ENCODE data around the gene ARID3C.
A peak's percentile ranks its signal among the peaks of the same experiment; 100 is the strongest.

Gene ARID3C

DNA sequence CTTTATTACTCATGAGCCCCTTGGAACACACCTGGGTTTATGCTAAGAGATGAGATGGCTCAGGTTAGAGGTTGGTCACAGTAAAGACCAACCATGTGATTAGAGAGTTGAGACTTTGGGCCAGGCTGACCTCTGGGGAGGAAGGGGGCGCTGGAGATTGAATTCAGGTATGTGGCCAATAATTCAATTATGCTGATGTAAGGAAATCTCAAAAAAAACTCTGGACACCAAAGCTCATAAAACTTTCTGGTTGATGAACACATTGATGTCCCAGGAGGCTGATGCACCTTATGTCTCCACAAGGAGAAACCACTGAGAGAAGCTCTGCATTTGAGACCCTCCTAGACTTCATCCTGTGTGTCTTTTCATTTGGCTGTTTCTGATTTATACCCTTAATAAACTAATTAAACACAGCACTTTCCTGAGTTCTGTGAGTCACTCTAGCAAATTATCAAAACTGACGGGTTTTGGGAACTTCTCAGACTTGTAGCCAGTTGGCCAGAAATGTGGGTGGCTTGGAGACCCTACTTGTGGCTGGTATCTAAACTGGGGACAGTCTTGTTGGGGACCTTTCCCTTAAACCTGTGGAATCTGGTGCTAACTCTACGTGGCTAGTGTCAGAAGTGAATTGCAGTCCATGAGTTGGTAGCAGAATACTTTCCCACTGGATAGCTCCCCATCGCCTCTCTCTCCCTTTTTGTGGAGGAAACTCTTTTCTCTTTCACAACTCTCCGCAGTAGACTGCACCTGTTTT lies 41.1 kb upstream of the ARID3C start:
- no peak for DNase-seq
- Histone ChIP-seq H3K4me3 (ENCODE audit: low read depth, low read length) (no peak overlapping the region), H3K36me3 (replicated peaks) (no peaks in the 10 kb centered on the region), H3K27me3 (replicated peaks) (no peaks in the 10 kb centered on the region), H3K27ac (no peak overlapping the region)
- TF ChIP-seq, protein P1, sequence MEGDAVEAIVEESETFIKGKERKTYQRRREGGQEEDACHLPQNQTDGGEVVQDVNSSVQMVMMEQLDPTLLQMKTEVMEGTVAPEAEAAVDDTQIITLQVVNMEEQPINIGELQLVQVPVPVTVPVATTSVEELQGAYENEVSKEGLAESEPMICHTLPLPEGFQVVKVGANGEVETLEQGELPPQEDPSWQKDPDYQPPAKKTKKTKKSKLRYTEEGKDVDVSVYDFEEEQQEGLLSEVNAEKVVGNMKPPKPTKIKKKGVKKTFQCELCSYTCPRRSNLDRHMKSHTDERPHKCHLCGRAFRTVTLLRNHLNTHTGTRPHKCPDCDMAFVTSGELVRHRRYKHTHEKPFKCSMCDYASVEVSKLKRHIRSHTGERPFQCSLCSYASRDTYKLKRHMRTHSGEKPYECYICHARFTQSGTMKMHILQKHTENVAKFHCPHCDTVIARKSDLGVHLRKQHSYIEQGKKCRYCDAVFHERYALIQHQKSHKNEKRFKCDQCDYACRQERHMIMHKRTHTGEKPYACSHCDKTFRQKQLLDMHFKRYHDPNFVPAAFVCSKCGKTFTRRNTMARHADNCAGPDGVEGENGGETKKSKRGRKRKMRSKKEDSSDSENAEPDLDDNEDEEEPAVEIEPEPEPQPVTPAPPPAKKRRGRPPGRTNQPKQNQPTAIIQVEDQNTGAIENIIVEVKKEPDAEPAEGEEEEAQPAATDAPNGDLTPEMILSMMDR (IDR thresholded peaks at IDR 0.05; ENCODE audit: low read depth, low read length, missing control alignments): no peak
- in situ Hi-C loops (cut with HindIII; ENCODE audit: low pct_ligation_motif_present, low sequenced_read_pairs): no loop called here

GRCh38 chr9:34665381-34666250 lies 36.8 kb upstream of the ARID3C start:
- in situ Hi-C loops (cut with HindIII; ENCODE audit: low pct_ligation_motif_present, low sequenced_read_pairs): no loop called here

DNA sequence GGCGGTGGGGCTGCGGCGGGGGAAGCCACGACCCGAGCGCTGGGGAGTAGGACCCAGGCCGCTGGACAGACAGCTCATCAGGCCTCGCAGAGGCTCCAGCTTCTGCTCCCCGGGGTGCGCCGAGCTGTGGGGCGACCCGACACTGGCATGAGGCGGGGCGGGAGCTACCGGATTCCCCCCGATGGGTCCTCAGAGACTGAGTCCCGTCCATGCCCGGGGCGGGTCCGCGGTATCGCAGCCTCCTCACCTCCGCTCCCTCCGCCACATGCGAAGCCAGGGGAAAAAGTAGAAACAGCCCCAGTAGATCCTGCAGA lies 36.2 kb upstream of the ARID3C start:
- H3K36me3 ChIP-seq (replicated peaks): no peaks in the 10 kb centered on the region
- H3K27me3 ChIP-seq (replicated peaks): no peaks in the 10 kb centered on the region
- H3K4me3 ChIP-seq (ENCODE audit: low read depth, low read length): peak overlapping the region; percentile 63
- H3K27ac ChIP-seq: no peak overlapping the region
- TF ChIP-seq, protein P1 (IDR thresholded peaks at IDR 0.05; ENCODE audit: low read depth, low read length, missing control alignments): no peak
- DNase-seq: no peak
- in situ Hi-C loops (cut with HindIII; ENCODE audit: low pct_ligation_motif_present, low sequenced_read_pairs): no loop called here

More at GRCh38 chr9:34665381-34666250, 36.8 kb upstream of the ARID3C start:
- DNase-seq: peak; percentile 89
- Histone ChIP-seq H3K27me3 (replicated peaks) (no peaks in the 10 kb centered on the region), H3K27ac (peak overlapping the region; percentile 84), H3K4me3 (ENCODE audit: low read depth, low read length) (peak overlapping the region; percentile 84), H3K36me3 (replicated peaks) (no peaks in the 10 kb centered on the region)
- TF ChIP-seq, protein P1 (IDR thresholded peaks at IDR 0.05; ENCODE audit: low read depth, low read length, missing control alignments): no peak

- peak; percentile 72 for DNase-seq
- TF ChIP-seq, protein P1 (IDR thresholded peaks at IDR 0.05; ENCODE audit: low read depth, low read length, missing control alignments): peak; percentile 99
- Histone ChIP-seq H3K36me3 (replicated peaks) (no peaks in the 10 kb centered on the region), H3K4me3 (ENCODE audit: low read depth, low read length) (peak overlapping the region; percentile 63), H3K27ac (no peak overlapping the region), H3K27me3 (replicated peaks) (no peaks in the 10 kb centered on the region)
- in situ Hi-C loops (cut with HindIII; ENCODE audit: low pct_ligation_motif_present, low sequenced_read_pairs): no loop called here
Observed at GRCh38 chr9:34664281-34665066, 35.6 kb upstream of the ARID3C start.

DNA sequence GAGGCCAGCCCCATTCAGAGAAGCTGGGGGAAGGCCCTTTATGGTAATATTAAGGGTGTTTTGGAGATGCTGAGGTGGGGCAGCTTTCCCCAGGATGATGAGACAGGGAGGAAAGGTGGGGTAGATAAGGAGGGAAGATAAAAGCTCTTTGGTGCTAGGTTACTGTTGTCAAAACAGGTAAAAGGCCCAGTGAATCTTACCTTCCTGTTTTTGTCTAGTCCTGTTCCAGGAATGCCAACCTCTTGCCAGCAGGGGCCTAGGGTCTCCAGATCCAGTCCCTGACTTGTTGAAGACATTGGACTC lies 34.4 kb upstream of the ARID3C start:
- TF ChIP-seq, protein P1 (IDR thresholded peaks at IDR 0.05; ENCODE audit: low read depth, low read length, missing control alignments): no peak
- in situ Hi-C loops (cut with HindIII; ENCODE audit: low pct_ligation_motif_present, low sequenced_read_pairs): no loop called here
- Histone ChIP-seq H3K4me3 (ENCODE audit: low read depth, low read length) (no peak overlapping the region), H3K27me3 (replicated peaks) (no peaks in the 10 kb centered on the region), H3K27ac (no peak overlapping the region), H3K36me3 (replicated peaks) (no peaks in the 10 kb centered on the region)
- DNase-seq: no peak

Data from brain microvascular endothelial cell (primary cell).